ENCODE measurements around the gene SLC44A4.
"Not testable (repeated sequence)": the region's sequence is repeated elsewhere in the genome, so short reads cannot be mapped to it uniquely, and the experiment has no call there.

Gene SLC44A4

GRCh38 chr6:31827286-31828079 lies 51.3 kb downstream of the SLC44A4 start, which contains the start of gene HSPA1B:
HSPA1B (plus strand) TSS chr6:31827738; CDS start chr6:31827951, 213 bp downstream.
- peak; percentile 85 to 86 for DNase-seq (ENCODE audit: low read depth in 2 of 2)

- peak in 1 of 2 donors; percentile 17 for DNase-seq (ENCODE audit: low read depth in 2 of 2)
Measured at GRCh38 chr6:31826793-31827285, 52.0 kb downstream of the SLC44A4 start.

GRCh38 chr6:31825553-31825952 lies 53.2 kb downstream of the SLC44A4 start:
- no peak for DNase-seq (ENCODE audit: low read depth in 2 of 2)

GRCh38 chr6:31823592-31824196 lies 55.1 kb downstream of the SLC44A4 start:
- DNase-seq (ENCODE audit: low read depth in 2 of 2): not testable (repeated sequence)

- peak in 1 of 2 donors; percentile 53 for DNase-seq (ENCODE audit: low read depth in 2 of 2)
Measured at GRCh38 chr6:31822036-31822821, 56.6 kb downstream of the SLC44A4 start.

- peak in 1 of 2 donors; percentile 51 for DNase-seq (ENCODE audit: low read depth in 2 of 2)
Measured at GRCh38 chr6:31821301-31822035, 57.3 kb downstream of the SLC44A4 start.

- not testable (repeated sequence) for DNase-seq (ENCODE audit: low read depth in 2 of 2)
Measured at GRCh38 chr6:31820399-31820798, 58.4 kb downstream of the SLC44A4 start.

GRCh38 chr6:31819871-31820299 lies 58.9 kb downstream of the SLC44A4 start:
- DNase-seq (ENCODE audit: low read depth in 2 of 2): no peak

- not testable (repeated sequence) for DNase-seq (ENCODE audit: low read depth in 2 of 2)
Measured at GRCh38 chr6:31817929-31818511, 60.8 kb downstream of the SLC44A4 start.

- not testable (repeated sequence) for DNase-seq (ENCODE audit: low read depth in 2 of 2)
Measured at GRCh38 chr6:31817133-31817928, 61.5 kb downstream of the SLC44A4 start.

- DNase-seq (ENCODE audit: low read depth in 2 of 2): peak in 1 of 2 donors; percentile 61
Measured at GRCh38 chr6:31815025-31815838, 63.6 kb downstream of the SLC44A4 start, which contains the start of the genes HSPA1A and HSPA1L. HSPA1A (plus strand) TSS chr6:31815543; CDS start chr6:31815757, 214 bp downstream. HSPA1L (minus strand) TSS chr6:31815283; CDS start chr6:31811972, 3,311 bp downstream.

- peak in 1 of 2 donors; percentile 65 for DNase-seq (ENCODE audit: low read depth in 2 of 2)
Measured at GRCh38 chr6:31814677-31815024, 64.1 kb downstream of the SLC44A4 start.

GRCh38 chr6:31813465-31813849 lies 65.3 kb downstream of the SLC44A4 start:
- no peak for DNase-seq (ENCODE audit: low read depth in 2 of 2)
